ENCODE results near the gene TPTE2. TPM values are rescaled to one million over a fixed set of nuclear protein-coding genes. Genes with fewer than 3 reads are reported as not detected.
"Not testable (repeated sequence)": the region's sequence is repeated elsewhere in the genome, so short reads cannot be mapped to it uniquely, and the experiment has no call there.

Gene TPTE2
- total and polyA plus RNA-seq, 9 donors, result 0.11 to 0.18 TPM; not detected in 7

DNA sequence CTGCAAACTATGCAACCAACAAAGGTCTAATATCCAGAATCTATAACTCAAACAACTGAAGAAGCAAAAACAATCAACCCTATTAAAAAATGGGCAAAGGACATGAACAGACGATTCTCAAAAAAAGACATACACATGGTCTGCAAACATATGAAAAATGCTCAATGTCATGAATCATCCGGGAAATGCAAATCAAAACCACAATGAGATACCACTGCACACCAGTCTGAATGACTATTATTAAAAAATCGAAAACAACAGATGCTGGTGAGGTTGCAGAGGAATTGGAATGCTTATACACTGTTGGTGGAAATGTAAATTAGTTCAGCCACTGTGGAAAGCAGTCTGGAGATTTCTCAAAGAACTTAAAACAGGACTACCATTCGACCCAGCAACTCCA is 12.1 kb downstream of the TPTE2 start:
- not testable (repeated sequence) for H3K27me3 ChIP-seq; H3K27ac ChIP-seq; H3K9me3 ChIP-seq; H3K4me3 ChIP-seq; DNase-seq; H3K4me1 ChIP-seq (ENCODE audit: insufficient read depth); H3K36me3 ChIP-seq
- WGBS, 3 donors, result 63 to 78% (median 65%) methylated on average over 3 to 4 of the region's 4 CpGs
- intact Hi-C loops (cut with DNase I), result loop anchor here in 1 of 4 donors (10.0 kb wide), 1 partner anchor 1726 kb away; no protein-coding TSS in a partner anchor

DNA sequence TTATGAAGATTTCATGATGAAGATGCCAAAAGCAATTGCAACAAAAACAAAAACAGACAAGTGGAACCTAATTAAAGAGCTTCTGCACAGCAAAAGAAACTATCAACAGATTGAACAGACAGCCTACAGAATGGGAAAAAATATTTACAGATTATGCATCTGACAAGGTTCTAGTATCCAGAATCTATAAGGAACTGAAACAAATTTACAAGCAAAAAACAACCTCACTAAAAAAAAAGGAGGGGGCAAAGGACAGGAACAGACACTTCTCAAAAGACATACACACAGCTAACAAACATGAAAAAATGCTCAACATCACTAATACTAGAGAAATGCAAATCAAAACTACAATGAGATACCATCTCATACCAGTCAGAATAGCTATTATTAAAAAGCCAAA is 35.7 kb downstream of the TPTE2 start:
- H3K4me3 ChIP-seq; H3K27ac ChIP-seq; DNase-seq; H3K9me3 ChIP-seq; H3K4me1 ChIP-seq (ENCODE audit: insufficient read depth); H3K36me3 ChIP-seq; H3K27me3 ChIP-seq; intact Hi-C loops (cut with DNase I): not testable (repeated sequence)

DNA sequence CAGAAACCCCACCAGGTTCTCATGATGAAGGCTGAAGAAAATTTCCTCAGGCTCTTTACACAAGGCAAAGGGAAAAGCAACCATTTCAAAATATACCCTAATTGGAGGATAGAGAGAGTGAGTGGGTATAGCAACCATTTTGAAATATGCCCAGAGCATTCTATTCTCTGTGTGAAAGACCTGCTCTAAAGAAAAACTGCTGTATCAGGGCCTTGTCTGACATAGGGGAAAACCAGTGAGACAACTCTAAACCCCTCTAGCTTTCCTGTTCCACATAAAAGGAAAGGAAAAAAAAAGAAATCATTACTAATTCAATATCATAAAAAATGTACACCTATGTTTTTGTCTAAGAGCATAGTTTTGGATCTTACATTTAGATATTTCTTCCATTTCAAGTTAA is 42.3 kb downstream of the TPTE2 start:
- intact Hi-C loops (cut with DNase I), result no loop called here
- Histone ChIP-seq H3K9me3 (no peaks in the 10 kb centered on the region), H3K36me3 (no peaks in the 10 kb centered on the region), H3K4me3 (no peak overlapping the region), H3K27ac (no peak overlapping the region), H3K4me1 (ENCODE audit: insufficient read depth) (no peaks in the 10 kb centered on the region), H3K27me3 (no peaks in the 10 kb centered on the region)
- TF ChIP-seq EP300 (IDR thresholded peaks at IDR 0.05) (no peak), POLR2A (IDR thresholded peaks at IDR 0.05) (no peak)
- TF ChIP-seq, protein P1, sequence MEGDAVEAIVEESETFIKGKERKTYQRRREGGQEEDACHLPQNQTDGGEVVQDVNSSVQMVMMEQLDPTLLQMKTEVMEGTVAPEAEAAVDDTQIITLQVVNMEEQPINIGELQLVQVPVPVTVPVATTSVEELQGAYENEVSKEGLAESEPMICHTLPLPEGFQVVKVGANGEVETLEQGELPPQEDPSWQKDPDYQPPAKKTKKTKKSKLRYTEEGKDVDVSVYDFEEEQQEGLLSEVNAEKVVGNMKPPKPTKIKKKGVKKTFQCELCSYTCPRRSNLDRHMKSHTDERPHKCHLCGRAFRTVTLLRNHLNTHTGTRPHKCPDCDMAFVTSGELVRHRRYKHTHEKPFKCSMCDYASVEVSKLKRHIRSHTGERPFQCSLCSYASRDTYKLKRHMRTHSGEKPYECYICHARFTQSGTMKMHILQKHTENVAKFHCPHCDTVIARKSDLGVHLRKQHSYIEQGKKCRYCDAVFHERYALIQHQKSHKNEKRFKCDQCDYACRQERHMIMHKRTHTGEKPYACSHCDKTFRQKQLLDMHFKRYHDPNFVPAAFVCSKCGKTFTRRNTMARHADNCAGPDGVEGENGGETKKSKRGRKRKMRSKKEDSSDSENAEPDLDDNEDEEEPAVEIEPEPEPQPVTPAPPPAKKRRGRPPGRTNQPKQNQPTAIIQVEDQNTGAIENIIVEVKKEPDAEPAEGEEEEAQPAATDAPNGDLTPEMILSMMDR (IDR thresholded peaks at IDR 0.05), result no peak
- no peak for DNase-seq

DNA sequence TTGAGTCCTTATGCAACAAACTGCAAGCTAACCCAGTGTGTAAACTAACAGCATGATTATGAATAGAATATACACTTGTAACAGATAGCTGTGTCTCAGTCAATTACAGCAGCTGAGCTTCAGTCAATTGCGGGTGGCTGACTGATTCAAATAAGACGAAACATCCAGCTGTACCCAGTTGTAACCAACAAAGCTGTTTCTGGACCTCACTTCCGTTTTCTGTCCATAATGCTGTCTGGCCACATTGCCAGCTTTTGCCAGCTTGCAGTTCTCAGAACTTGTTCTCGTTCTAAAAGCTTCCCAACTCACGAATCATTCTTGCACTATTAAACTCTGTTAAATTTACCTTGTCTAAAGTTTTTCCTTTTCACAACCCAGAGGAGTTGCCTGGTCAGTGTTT is 53.7 kb downstream of the TPTE2 start:
- DNase-seq; H3K27me3 ChIP-seq; intact Hi-C loops (cut with DNase I); H3K27ac ChIP-seq; H3K36me3 ChIP-seq; H3K9me3 ChIP-seq; H3K4me1 ChIP-seq (ENCODE audit: insufficient read depth); H3K4me3 ChIP-seq: not testable (repeated sequence)
- WGBS, 3 donors, result 68 to 75% (median 68%) methylated on average over 5 of the region's 5 CpGs

DNA sequence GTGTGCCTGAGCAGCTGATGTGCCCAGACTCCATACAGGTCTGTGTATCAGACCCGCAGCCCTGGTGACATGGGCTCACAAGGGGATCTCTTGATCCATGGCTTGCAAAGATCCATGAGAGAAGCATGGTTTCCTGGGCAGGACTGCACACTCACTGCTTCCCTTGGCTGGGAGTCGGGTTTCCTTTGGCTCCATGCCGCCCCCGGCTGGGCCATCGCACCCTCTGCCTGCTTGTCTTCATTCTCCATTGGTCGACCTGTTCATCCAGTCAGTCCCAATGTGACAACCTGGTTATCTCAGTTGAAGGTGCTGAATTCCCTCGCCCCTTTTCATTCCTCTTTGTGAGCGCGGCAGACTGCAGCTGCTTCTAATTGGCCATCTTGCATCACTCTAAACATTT is 101.2 kb downstream of the TPTE2 start:
- H3K27ac ChIP-seq; H3K36me3 ChIP-seq; H3K4me1 ChIP-seq (ENCODE audit: insufficient read depth); H3K4me3 ChIP-seq; H3K27me3 ChIP-seq; H3K9me3 ChIP-seq; DNase-seq; intact Hi-C loops (cut with DNase I): not testable (repeated sequence)
- WGBS, 3 donors, result 56 to 60% (median 60%) methylated on average over 9 of the region's 9 CpGs

DNA sequence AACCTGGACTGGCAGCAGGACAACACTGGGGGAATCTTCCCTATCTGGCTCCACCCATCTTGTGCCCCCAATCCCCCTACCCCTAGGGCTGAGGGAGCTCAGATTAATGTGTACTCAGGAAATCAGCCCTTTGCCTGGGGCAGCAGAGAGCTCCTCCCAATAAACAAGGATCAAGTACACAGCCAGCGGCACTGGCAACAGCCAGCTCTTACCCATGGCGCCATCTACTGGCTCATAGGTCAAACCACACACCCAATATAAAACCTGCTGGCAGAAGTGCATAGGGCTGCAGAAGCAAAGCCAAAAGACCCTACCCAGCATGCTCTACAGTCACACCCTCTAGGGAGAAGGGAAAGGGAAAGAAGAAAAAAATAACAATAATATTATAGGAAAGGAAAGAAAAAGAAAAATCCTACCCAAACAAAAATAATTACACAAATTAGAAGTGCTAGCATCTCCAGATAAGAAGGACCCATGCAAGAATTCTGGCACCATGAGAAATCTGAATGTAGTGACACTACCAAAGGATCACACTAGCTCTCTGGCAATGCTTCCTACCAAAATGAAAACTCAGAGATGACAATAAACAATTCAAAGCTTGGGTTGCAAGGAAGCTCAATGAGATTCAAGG is 122.2 kb downstream of the TPTE2 start:
- WGBS, 3 donors, result 0 to 11% (median 7%) methylated on average over 2 of the region's 2 CpGs
- DNase-seq, H3K27me3 ChIP-seq: not testable (repeated sequence)

DNA sequence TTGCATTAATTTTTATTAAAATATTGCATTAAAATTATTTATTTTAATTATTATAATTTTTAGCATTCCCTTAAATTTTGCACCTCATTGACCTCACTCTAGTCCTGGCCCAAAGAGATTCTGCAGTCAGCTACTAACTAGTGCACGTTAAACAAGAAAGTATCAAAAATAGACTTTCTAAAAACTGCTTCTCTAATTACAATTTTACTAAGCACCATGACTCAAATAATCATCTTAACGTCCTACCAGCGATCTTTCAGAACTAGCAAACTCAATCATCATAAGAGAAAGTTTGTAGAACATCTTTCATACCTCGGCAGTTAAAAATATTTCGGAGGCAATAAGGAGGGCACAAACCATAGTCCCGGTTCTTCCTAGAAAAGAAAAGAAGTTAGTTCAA is 123.6 kb downstream of the TPTE2 start:
- H3K4me3 ChIP-seq; H3K27ac ChIP-seq; H3K36me3 ChIP-seq; H3K27me3 ChIP-seq; intact Hi-C loops (cut with DNase I); DNase-seq; H3K4me1 ChIP-seq (ENCODE audit: insufficient read depth); H3K9me3 ChIP-seq: not testable (repeated sequence)
- WGBS, 3 donors, result 72 to 80% (median 76%) methylated on average over 6 of the region's 6 CpGs

More for the DNA sequence above, 122.2 kb downstream of the TPTE2 start:
- intact Hi-C loops (cut with DNase I); H3K4me3 ChIP-seq; H3K9me3 ChIP-seq; H3K4me1 ChIP-seq (ENCODE audit: insufficient read depth); H3K36me3 ChIP-seq; H3K27ac ChIP-seq: not testable (repeated sequence)

DNA sequence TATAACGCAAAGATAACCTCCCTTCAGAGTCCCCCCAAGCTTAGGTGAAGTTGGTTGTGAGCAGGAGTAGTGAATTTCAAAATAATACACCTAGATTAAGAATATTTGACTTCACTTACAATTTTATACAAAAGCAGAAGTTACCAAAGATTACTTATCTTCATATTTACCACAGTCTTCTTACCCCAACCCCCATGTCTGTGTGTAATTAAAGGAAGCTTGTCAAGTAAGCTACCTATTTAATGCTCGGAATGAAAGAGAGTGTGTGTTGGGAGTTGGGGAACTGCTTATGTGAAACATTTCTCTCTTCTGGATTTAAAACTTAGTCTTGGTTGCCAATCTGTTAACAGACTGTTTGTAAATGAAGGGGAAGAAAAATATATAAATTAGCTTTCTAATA is 139.1 kb downstream of the TPTE2 start:
- H3K4me1 ChIP-seq (ENCODE audit: insufficient read depth); H3K9me3 ChIP-seq; DNase-seq; H3K27me3 ChIP-seq; H3K4me3 ChIP-seq; H3K36me3 ChIP-seq; intact Hi-C loops (cut with DNase I); H3K27ac ChIP-seq: not testable (repeated sequence)
- 67 to 82% (median 74%) methylated on average over 2 of the region's 2 CpGs for WGBS, 3 donors

DNA sequence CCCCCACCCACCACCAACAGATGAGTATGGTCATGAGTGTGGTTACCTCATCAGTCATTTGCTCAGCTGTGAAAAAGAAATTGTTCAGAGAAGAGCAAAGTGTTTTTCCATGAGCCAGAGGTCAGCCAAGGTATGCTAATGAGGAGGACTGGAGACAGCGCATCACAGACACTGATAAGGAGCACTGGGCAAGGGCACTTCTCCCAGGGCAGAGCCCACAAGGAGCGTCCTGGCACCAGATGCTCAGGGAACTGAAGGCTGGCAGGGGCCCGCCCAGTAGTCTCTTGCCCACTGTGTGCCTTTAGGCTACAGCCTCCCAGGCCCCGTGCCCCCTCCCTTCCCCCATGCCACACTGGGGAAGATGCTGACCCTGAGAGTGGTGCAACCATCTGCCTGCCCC is 148.8 kb downstream of the TPTE2 start:
- intact Hi-C loops (cut with DNase I); H3K4me1 ChIP-seq (ENCODE audit: insufficient read depth); H3K4me3 ChIP-seq; H3K36me3 ChIP-seq; H3K9me3 ChIP-seq; DNase-seq; H3K27ac ChIP-seq; H3K27me3 ChIP-seq: not testable (repeated sequence)
- WGBS, 3 donors, result 68 to 82% (median 74%) methylated on average over 4 of the region's 4 CpGs

DNA sequence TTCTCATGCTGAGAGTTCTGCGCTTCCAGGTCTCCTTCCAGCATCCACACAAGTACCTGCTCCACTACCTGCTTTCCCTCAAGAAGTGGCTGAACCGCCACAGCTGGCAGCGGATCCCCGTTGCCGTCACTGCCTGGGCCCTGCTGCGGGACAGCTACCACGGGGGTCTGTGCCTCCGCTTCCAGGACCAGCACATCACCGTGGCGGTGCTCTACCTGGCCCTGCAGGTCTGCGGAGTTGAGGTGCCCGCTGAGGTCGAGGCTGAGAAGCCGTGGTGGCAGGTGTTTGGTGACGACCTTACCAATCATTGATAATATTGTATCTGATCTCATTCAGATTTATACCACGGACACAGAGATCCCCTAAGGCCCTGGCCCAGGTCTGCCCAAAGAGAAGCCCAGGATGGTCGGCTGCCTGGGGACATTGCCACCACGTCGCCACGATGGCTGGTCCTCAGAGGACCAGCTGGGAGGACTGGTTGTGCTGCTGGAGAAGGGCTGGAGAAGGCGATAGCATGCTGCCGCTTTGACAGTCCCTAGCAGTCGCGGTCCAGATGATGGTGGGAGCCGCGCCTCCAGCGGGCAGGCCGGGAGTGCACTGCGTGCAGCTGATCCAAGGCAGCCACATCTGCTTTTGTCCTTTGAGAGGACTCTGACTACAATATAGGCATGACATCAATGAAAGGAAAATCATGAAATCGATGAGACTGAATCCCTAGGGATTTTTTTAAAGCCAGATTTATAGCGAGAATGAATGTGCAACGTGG is 178.4 kb downstream of the TPTE2 start:
- H3K36me3 ChIP-seq; H3K27me3 ChIP-seq; H3K27ac ChIP-seq; intact Hi-C loops (cut with DNase I); H3K9me3 ChIP-seq; H3K4me1 ChIP-seq (ENCODE audit: insufficient read depth); H3K4me3 ChIP-seq; DNase-seq: not testable (repeated sequence)
- 79 to 86% (median 81%) methylated on average over 32 of the region's 32 CpGs for WGBS, 3 donors
